DND-41 (cell line): ENCODE measurements around the gene ARHGAP25.

ENCODE experiments used
- ATAC-seq: fragments of 200-7000 bp; cut with Tn5 transposase; 3 replicates; pipeline ENCODE4 v1.9.1; 2021; ENCODE audit warnings: low read depth; ENCODE audit not compliant: insufficient read depth
- DNase-seq: peaks from one replicate; pipeline ENCODE4 v3.0.0-alpha.2; 2020
- H2AFZ ChIP-seq: 2 replicates; pipeline ENCODE4 v1.6.0; 2012; ENCODE audit warnings: low read depth, low read length
- H3K27ac ChIP-seq: 2 replicates; pipeline ENCODE4 v1.5.1; 2012; ENCODE audit warnings: low read length, inconsistent platforms
- H3K27me3 ChIP-seq: fragments of 200-600 bp; sonication (generic); 2 replicates; pipeline ENCODE4 v1.6.0; 2012; ENCODE audit warnings: low read length, mild to moderate bottlenecking, inconsistent platforms; ENCODE audit not compliant: insufficient read depth, poor library complexity
- H3K36me3 ChIP-seq: 2 replicates; pipeline ENCODE4 v1.5.1; 2012; ENCODE audit warnings: low read length, inconsistent platforms; ENCODE audit not compliant: insufficient read depth
- H3K4me1 ChIP-seq: 2 replicates; pipeline ENCODE4 v1.5.1; 2012; ENCODE audit warnings: mild to moderate bottlenecking, low read length; ENCODE audit not compliant: insufficient read depth
- H3K4me2 ChIP-seq: 2 replicates; pipeline ENCODE4 v1.6.0; 2012; ENCODE audit warnings: mild to moderate bottlenecking, moderate library complexity, low read length, inconsistent platforms; ENCODE audit not compliant: insufficient read depth
- H3K4me3 ChIP-seq, 2 experiments: fragments of 200-600 bp in 1 of 2; shearing (Covaris generic) in 1 of 2; 2 replicates each; pipeline ENCODE4 v1.5.1; 2012 to 2016; ENCODE audit warnings: inconsistent platforms in 2 of 2, low read length in 2 of 2, mild to moderate bottlenecking in 2 of 2, low read depth in 1 of 2, moderate library complexity in 1 of 2
- H3K79me2 ChIP-seq: 2 replicates; pipeline ENCODE4 v1.6.0; 2012; ENCODE audit warnings: low read length, inconsistent platforms; ENCODE audit not compliant: insufficient read depth
- H3K9ac ChIP-seq: 2 replicates; pipeline ENCODE4 v1.6.0; 2012; ENCODE audit warnings: low read depth, mild to moderate bottlenecking, inconsistent platforms, low read length, moderate library complexity
- H3K9me3 ChIP-seq: 2 replicates; pipeline ENCODE4 v1.5.1; 2012; ENCODE audit warnings: low read length, moderate library complexity, mild to moderate bottlenecking, inconsistent platforms; ENCODE audit not compliant: insufficient read depth, severe bottlenecking
- H4K20me1 ChIP-seq: 2 replicates; pipeline ENCODE4 v1.6.0; 2012; ENCODE audit warnings: low read length; ENCODE audit not compliant: insufficient read depth
- EZH2 ChIP-seq: IDR thresholded peaks from 3 replicates; pipeline ENCODE4 v1.6.1; 2012; ENCODE audit warnings: borderline replicate concordance, low read depth, mild to moderate bottlenecking, moderate library complexity, low read length, inconsistent platforms; ENCODE audit not compliant: severe bottlenecking
- TF ChIP-seq, protein P1 (sequence below): IDR thresholded peaks from 2 replicates; pipeline ENCODE4 v1.5.1; 2012; ENCODE audit warnings: borderline replicate concordance, low read length, moderate library complexity, mild to moderate bottlenecking; ENCODE audit not compliant: poor library complexity, severe bottlenecking; ENCODE audit errors: extremely low read depth

ARHGAP25 gene

DNA sequence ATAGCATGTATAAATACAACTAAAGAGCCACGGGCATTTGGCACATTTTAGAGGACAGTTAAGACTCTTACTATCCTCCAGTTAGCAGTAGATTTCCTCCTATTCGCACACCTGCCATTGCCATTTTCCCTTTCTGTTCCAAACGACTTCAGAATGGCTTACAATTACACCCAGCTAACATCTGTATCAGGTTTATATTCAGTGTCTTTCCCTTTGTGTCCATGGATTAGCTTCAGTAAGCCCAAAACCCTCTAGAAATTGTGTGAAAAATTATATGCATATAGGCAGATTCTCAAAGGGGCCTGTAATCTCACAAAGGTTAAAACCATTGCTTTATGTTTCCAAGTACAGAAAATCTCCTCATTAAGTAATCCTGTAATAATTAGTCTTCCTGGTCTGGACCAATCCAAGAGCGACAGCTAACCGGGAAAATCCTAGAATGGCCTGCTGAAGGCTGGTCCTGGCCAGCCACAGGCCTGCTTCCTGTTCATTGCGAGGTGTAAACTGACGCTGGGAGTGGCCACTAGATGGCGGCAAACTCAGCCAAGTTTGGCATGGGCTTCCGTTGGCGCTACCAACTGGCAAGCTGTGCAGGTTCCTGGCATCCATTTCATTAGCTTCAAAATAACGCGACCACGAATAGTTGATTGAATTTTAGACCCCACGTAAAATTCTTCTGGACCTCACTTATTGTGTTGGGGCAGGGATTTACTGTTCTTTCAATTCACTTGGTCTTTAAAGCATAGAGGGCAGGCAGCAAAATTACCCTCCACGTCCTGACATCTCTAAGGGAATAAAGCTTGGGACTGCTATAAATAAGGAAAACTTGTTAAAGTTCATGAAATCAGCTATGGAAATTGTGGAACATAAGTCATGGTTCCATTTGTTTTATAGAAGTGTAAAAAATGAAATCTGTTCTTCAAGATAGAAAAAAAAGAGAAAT, 17.1 kb downstream of the ARHGAP25 start:
- H3K27ac ChIP-seq = peak overlapping the region; percentile 90
- H3K27me3 ChIP-seq = no peaks in the 10 kb centered on the region
- peaks cover 79% of the 10 kb centered on the region for H3K79me2 ChIP-seq
- TF ChIP-seq EZH2 = no peak
- TF ChIP-seq, protein P1, sequence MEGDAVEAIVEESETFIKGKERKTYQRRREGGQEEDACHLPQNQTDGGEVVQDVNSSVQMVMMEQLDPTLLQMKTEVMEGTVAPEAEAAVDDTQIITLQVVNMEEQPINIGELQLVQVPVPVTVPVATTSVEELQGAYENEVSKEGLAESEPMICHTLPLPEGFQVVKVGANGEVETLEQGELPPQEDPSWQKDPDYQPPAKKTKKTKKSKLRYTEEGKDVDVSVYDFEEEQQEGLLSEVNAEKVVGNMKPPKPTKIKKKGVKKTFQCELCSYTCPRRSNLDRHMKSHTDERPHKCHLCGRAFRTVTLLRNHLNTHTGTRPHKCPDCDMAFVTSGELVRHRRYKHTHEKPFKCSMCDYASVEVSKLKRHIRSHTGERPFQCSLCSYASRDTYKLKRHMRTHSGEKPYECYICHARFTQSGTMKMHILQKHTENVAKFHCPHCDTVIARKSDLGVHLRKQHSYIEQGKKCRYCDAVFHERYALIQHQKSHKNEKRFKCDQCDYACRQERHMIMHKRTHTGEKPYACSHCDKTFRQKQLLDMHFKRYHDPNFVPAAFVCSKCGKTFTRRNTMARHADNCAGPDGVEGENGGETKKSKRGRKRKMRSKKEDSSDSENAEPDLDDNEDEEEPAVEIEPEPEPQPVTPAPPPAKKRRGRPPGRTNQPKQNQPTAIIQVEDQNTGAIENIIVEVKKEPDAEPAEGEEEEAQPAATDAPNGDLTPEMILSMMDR = peak; percentile 97
- H3K9me3 ChIP-seq = peaks cover 3% of the 10 kb centered on the region
- H2AFZ ChIP-seq = peak overlapping the region; percentile 70
- peak overlapping the region; percentile 49 for H3K4me2 ChIP-seq
- peaks cover 61% of the 10 kb centered on the region for H3K4me1 ChIP-seq
- DNase-seq (peak; percentile 95), ATAC-seq (peak; percentile 95)
- H3K9ac ChIP-seq = peak overlapping the region; percentile 46
- peaks cover 11% of the 10 kb centered on the region for H3K36me3 ChIP-seq
- H3K4me3 ChIP-seq = peak overlapping the region in 1 of 2 experiments; percentile 32; a peak in 2 of 4 replicates
- no peaks in the 10 kb centered on the region for H4K20me1 ChIP-seq

DNA sequence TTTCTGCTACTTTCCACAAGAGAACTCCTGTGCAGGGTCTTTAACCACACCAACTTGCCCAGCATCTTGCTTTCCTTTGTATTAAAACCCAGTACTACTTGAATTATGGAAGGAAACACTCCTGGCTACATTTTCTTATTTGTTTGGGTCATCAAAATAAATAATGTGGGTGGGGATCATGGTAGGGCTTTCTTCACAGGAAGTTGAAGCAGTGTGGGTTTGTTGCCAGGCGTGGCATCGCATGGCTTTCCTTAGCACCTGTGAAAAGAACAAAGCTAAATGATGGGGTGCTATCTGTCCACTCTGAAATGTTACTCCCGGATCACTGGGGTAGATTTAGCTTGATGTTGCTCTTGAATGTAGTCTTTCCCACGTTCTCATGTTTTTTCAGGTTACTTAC, 18.7 kb downstream of the ARHGAP25 start:
- Histone ChIP-seq H3K4me3 (no peak overlapping the region), H3K79me2 (peaks cover 63% of the 10 kb centered on the region), H2AFZ (no peak overlapping the region), H3K9me3 (peaks cover 5% of the 10 kb centered on the region), H3K9ac (no peak overlapping the region), H3K36me3 (peaks cover 11% of the 10 kb centered on the region), H3K4me1 (peaks cover 61% of the 10 kb centered on the region), H3K27me3 (no peaks in the 10 kb centered on the region), H4K20me1 (no peaks in the 10 kb centered on the region), H3K27ac (peak overlapping the region; percentile 90), H3K4me2 (no peak overlapping the region)
- DNase-seq = no peak
- no peak for TF ChIP-seq EZH2
- TF ChIP-seq, protein P1 = no peak
- 0 out of 3 replicates have a peak, but pooled peaks have one; percentile 25 for ATAC-seq

DNA sequence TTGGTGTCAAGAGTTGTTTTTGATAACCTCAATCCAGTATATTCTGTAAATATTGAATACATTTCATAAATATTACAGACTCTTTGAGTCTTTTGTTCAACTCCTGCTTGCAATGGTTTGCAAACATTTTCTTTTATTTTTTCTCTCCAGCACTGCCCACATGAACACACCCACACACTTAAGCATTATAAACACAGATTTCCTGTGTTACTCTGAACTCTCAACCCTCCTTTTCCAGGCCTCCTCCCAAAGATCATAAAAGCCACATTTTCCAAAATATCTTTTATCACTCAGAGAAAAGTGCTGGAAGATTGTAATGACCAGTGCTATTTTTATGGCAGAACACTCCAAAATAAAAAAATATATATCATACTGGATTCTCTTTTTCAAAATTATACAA, 20.5 kb downstream of the ARHGAP25 start:
- H3K36me3 ChIP-seq = peaks cover 11% of the 10 kb centered on the region
- TF ChIP-seq, protein P1 = no peak
- no peak for TF ChIP-seq EZH2
- H3K4me2 ChIP-seq = 0 out of 2 replicates have a peak overlapping the region, but pooled peaks have one; percentile 11
- peak overlapping the region; percentile 71 for H3K27ac ChIP-seq
- ATAC-seq (0 out of 3 replicates have a peak, but pooled peaks have one; percentile 37), DNase-seq (no peak)
- peaks cover 51% of the 10 kb centered on the region for H3K79me2 ChIP-seq
- peaks cover 61% of the 10 kb centered on the region for H3K4me1 ChIP-seq
- H3K9ac ChIP-seq = peak overlapping the region; percentile 27
- H3K27me3 ChIP-seq = no peaks in the 10 kb centered on the region
- no peaks in the 10 kb centered on the region for H4K20me1 ChIP-seq
- H3K9me3 ChIP-seq = peaks cover 5% of the 10 kb centered on the region
- no peak overlapping the region for H2AFZ ChIP-seq
- no peak overlapping the region for H3K4me3 ChIP-seq
